Adrenal gland (tissue), 12 donors: Measurements from ENCODE around the gene AKAP13. TPM values are rescaled to one million over a fixed set of nuclear protein-coding genes. Genes with fewer than 3 reads are reported as not detected.
A peak's percentile ranks its signal among the peaks of the same experiment; 100 is the strongest.

ENCODE experiments used
- DNase-seq, 7 donors: peaks; one replicate each; pipeline ENCODE4 v3.0.0-alpha.2; 2019 to 2020
- H3K27ac ChIP-seq, 5 donors: fragments of 200-600 bp; sonication (generic) in 4 of 5; 1 replicate in 3 of 5; 2 replicates in 2 of 5; pipeline versions ENCODE4 v1.5.1 to v1.8.0; 2016 to 2020; ENCODE audit warnings: mild to moderate bottlenecking in 1 of 5
- H3K27me3 ChIP-seq: fragments of 200-600 bp; 2 replicates; pipeline ENCODE4 v1.8.0; 2021
- H3K36me3 ChIP-seq, 2 donors: fragments of 200-600 bp; replicated peaks in 1 of 2; 1 replicate in 1 of 2; 2 replicates in 1 of 2; pipeline versions ENCODE4 v1.5.1 to v1.8.0; 2018 to 2022
- H3K4me1 ChIP-seq, 2 donors: fragments of 200-600 bp; replicated peaks in 1 of 2; 1 replicate in 1 of 2; 2 replicates in 1 of 2; pipeline versions ENCODE4 v1.5.1 to v1.8.0; 2018 to 2021
- H3K4me3 ChIP-seq, 4 donors: fragments of 200-600 bp; sonication (generic) in 3 of 4; one replicate each; pipeline ENCODE4 v1.5.1; 2016 to 2018
- H3K9me3 ChIP-seq, 3 donors: fragments of 200-600 bp; sonication (generic) in 1 of 3; replicated peaks in 1 of 3; 1 replicate in 2 of 3; 2 replicates in 1 of 3; pipeline versions ENCODE4 v1.5.1 to v1.8.0; 2016 to 2021
- POLR2A ChIP-seq, 2 donors: fragments of 450-650 bp; IDR thresholded peaks; one replicate each; pipeline ENCODE4 v1.6.1; 2017; ENCODE audit warnings: antibody characterized with exemption in 2 of 2, mild to moderate bottlenecking in 2 of 2, moderate library complexity in 1 of 2
- WGBS, 4 donors: extraction: QIAGEN DNeasy Blood & Tissue Kit in 2 of 4; methylation state at CpG; one replicate each; pipeline versions ENCODE4 v1.1.5 to v1.1.7; 2013 to 2017; 5-methylcytosine and 5-hydroxymethylcytosine counted together
- intact Hi-C, 2 donors: fragments of 100-400 bp; cut with DNase I; formaldehyde crosslinking; loops; one replicate each; pipeline versions ENCODE4 v1.14.1 to v1.15.0; 2022 to 2023
- polyA plus RNA-seq, 3 donors: library from polyadenylated mRNA; stranded (reverse); fragments of 200-250 nt in 2 of 3; fragments of 350-450 nt in 1 of 3; fragmentation: Illumina TruSeq in 1 of 3; extraction: RNeasy Lipid Tissue Mini Kit (QIAGEN cat#74804) in 1 of 3; gene quantifications; one replicate each; pipeline ENCODE4 v1.2.3, GENCODE V29; 2013 to 2014
- total RNA-seq, 9 donors: library from RNA; depleted of rRNA in 4 of 9; stranded (reverse); fragments of >200 nt in 4 of 9; fragments of 120-200 nt in 1 of 9; fragmentation: NEBNext Ultra II Directional in 1 of 9; extraction: Animal tissue kit (Norgen Biotek cat#: 25700) in 1 of 9; gene quantifications; one replicate each; pipeline versions ENCODE4 v1.1.0 to v1.2.4, GENCODE V29; 2013 to 2023
- TF ChIP-seq, protein P1 (sequence below), 6 experiments: fragments of 450-650 bp in 4 of 6; fragments of 200-600 bp in 2 of 6; sonication (generic) in 1 of 6; IDR thresholded peaks; 1 replicate in 5 of 6; 2 replicates in 1 of 6; pipeline versions ENCODE4 v1.5.1 to v1.8.0; 2016 to 2021; ENCODE audit warnings: antibody characterized with exemption in 6 of 6, mild to moderate bottlenecking in 2 of 6, moderate library complexity in 1 of 6
- donor health status: healthy with polysubstance abuse.
- donor health status: Bipolar disorder and iron deficiency.
- donor health status: DM: yes; HTN: yes; CAD: no.
- donor health status: DM: no; HTN: no; CAD: no.
- donor health status: DM: no; HTN: no; CAD: no.
- donor health status: DM: yes; HTN: yes; CAD: no.

Gene AKAP13
- total and polyA plus RNA-seq, 12 donors, result 42.7 to 144 (median 89.2) TPM

GRCh38 chr15:85399627-85400026 is 19.2 kb downstream of the AKAP13 start:
- no peak for DNase-seq
- WGBS, 4 donors, result 81 to 93% (median 90%) methylated on average over 5 of the region's 5 CpGs
- no peak overlapping the region for H3K4me3 ChIP-seq
- TF ChIP-seq, protein P1, sequence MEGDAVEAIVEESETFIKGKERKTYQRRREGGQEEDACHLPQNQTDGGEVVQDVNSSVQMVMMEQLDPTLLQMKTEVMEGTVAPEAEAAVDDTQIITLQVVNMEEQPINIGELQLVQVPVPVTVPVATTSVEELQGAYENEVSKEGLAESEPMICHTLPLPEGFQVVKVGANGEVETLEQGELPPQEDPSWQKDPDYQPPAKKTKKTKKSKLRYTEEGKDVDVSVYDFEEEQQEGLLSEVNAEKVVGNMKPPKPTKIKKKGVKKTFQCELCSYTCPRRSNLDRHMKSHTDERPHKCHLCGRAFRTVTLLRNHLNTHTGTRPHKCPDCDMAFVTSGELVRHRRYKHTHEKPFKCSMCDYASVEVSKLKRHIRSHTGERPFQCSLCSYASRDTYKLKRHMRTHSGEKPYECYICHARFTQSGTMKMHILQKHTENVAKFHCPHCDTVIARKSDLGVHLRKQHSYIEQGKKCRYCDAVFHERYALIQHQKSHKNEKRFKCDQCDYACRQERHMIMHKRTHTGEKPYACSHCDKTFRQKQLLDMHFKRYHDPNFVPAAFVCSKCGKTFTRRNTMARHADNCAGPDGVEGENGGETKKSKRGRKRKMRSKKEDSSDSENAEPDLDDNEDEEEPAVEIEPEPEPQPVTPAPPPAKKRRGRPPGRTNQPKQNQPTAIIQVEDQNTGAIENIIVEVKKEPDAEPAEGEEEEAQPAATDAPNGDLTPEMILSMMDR (IDR thresholded peaks at IDR 0.05), result no peak
- TF ChIP-seq POLR2A (IDR thresholded peaks at IDR 0.05), result no peak
- intact Hi-C loops, result no loop called here
- H3K27ac ChIP-seq, result no peak overlapping the region
- H3K9me3 ChIP-seq, result no peaks in the 10 kb centered on the region
- H3K4me1 ChIP-seq, result peaks cover 12 to 55% of the 10 kb centered on the region in 2 donors
- H3K36me3 ChIP-seq, result no peaks in the 10 kb centered on the region
- H3K27me3 ChIP-seq, result no peaks in the 10 kb centered on the region

DNA sequence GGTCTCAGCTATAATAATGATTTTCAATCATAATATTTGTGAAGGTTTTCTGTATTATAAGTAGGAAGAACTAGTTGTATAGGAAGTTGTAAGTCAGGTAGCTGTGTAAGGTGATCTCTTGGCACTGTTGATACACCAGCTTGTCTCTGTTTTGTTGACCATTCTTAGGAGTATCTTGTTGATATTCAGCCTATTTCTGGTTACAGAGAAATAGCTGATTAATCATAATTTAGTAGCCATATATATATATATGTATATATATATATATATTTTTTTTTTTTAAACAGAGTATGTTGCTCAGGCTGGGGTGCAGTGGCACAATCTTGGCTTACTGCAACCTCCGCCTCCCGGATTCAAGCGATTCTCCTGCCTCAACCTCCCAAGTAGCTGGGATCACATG is 20.2 kb downstream of the AKAP13 start:
- H3K27me3 ChIP-seq, result no peaks in the 10 kb centered on the region
- WGBS, 4 donors, result 98 to 100% (median 99%) methylated on average over 3 of the region's 3 CpGs
- no peaks in the 10 kb centered on the region for H3K36me3 ChIP-seq
- no peak for DNase-seq
- peaks cover 19 to 55% of the 10 kb centered on the region in 2 donors for H3K4me1 ChIP-seq
- no peaks in the 10 kb centered on the region for H3K9me3 ChIP-seq
- TF ChIP-seq POLR2A (IDR thresholded peaks at IDR 0.05), result no peak
- TF ChIP-seq, protein P1 (IDR thresholded peaks at IDR 0.05), result no peak
- H3K4me3 ChIP-seq, result no peak overlapping the region
- intact Hi-C loops, result no loop called here
- H3K27ac ChIP-seq, result no peak overlapping the region

- Histone ChIP-seq H3K36me3 (no peaks in the 10 kb centered on the region), H3K4me1 (peaks cover 21 to 55% of the 10 kb centered on the region in 2 donors), H3K27ac (no peak overlapping the region), H3K27me3 (no peaks in the 10 kb centered on the region), H3K9me3 (no peaks in the 10 kb centered on the region), H3K4me3 (no peak overlapping the region)
- intact Hi-C loops, result no loop called here
- TF ChIP-seq, protein P1 (IDR thresholded peaks at IDR 0.05), result no peak
- TF ChIP-seq POLR2A (IDR thresholded peaks at IDR 0.05), result no peak
- DNase-seq, result no peak
- WGBS, 4 donors, result 88 to 92% (median 91%) methylated on average over 4 of the region's 4 CpGs
Observed at GRCh38 chr15:85401108-85401774, 20.8 kb downstream of the AKAP13 start.

DNA sequence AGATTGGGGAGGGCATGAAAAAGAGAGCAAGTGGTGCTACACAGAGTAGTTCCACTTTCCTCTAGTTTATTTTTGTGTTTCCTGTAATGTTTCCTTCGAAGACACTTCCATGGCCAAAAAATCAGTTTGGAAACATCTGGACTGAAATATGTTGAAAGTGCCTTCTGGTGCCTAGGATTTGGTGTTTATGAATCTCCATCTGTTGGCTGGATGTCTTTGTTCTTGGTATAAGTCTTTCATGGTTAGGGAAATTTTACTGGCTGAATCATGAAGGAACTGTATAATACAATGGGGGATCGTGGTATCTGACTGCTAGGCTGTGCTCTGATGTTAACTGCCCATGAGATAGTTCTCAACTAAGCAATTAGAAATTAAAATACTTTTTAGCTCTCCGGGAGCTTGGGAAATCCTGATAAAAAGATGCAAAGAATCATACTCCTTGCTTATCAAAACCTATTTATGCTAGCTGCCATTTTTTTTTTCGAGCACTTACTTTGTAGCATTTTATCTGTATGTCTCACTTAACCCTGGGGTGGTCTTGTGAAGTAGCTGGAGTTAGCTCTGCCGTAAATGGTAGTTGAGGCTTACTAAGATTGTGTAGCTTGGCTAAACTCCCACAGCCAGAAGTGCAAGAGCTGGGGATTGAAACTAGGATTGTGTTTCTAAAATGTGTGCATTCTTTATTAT is 21.9 kb downstream of the AKAP13 start:
- Histone ChIP-seq H3K9me3 (no peaks in the 10 kb centered on the region), H3K27ac (peak overlapping the region in 1 of 5 donors; percentile 10), H3K36me3 (no peaks in the 10 kb centered on the region), H3K4me3 (no peak overlapping the region), H3K27me3 (no peaks in the 10 kb centered on the region), H3K4me1 (peaks cover 21 to 46% of the 10 kb centered on the region in 2 donors)
- no peak for DNase-seq
- TF ChIP-seq, protein P1 (IDR thresholded peaks at IDR 0.05), result no peak
- no peak for TF ChIP-seq POLR2A (IDR thresholded peaks at IDR 0.05)
- intact Hi-C loops, result no loop called here
- WGBS, 4 donors, result 62 to 75% (median 66%) methylated on average over 5 of the region's 5 CpGs
